ENCODE measurements around the gene TAF5L. TPM values are rescaled to one million over a fixed set of nuclear protein-coding genes. Genes with fewer than 3 reads are reported as not detected.

TAF5L gene
- total RNA-seq, 5 donors from 2014 or later (not counting 1 experiment from before 2014, with no cell fraction given), result 18.8 to 28.9 (median 21.9) TPM

DNA sequence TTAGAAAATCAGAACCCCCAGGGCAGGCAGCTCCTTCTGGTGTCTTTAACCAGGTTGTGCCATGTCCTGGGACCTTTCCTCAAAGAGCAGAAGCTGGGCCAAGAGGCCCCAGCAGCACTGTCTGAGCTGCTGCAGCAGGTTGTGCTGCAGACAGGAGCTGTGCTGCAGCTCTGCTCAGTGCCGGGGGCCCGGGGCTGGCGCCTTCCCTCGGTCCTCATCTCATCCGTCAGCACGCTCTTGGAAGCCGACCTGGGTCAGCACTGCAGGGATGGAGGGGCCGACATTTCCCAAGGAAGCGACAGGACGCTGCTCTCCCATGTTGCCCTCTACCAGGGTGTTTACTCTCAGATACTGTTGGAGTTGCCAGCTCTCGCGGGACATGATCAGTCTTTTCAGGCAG lies 11.8 kb upstream of the TAF5L start:
- POLR2A ChIA-PET, result no interaction called here
- Mint-ChIP-seq H3K4me1 (peaks cover 0 to 9% (median 6%) of the 10 kb centered on the region in 3 donors), H3K36me3 (peaks cover 41% of the 10 kb centered on the region), H3K27me3 (no peaks in the 10 kb centered on the region), H3K9me3 (no peaks in the 10 kb centered on the region), H3K4me3 (no peak overlapping the region), H3K27ac (no peak overlapping the region)
- Histone ChIP-seq H3K4me3 (ENCODE audit: control insufficient read depth in 1 of 2, extremely low read depth in 1 of 2, low read length in 1 of 2) (no peak overlapping the region), H3K27me3 (replicated peaks in 1 of 2; ENCODE audit: control insufficient read depth in 2 of 2, extremely low read depth in 1 of 2, insufficient read depth in 2 of 2, low read length in 1 of 2) (no peaks in the 10 kb centered on the region), H3K27ac (ENCODE audit: low read length) (no peak overlapping the region), H3K4me1 (ENCODE audit: control insufficient read depth in 1 of 2, extremely low read depth in 1 of 2, insufficient read depth in 2 of 2, low read length in 2 of 2) (no peaks in the 10 kb centered on the region), H3K9me3 (no peaks in the 10 kb centered on the region), H3K36me3 (ENCODE audit: control insufficient read depth in 2 of 2, extremely low read depth in 1 of 2, insufficient read depth in 1 of 2, low read length in 1 of 2) (peaks cover 10 to 48% of the 10 kb centered on the region in 2 donors)
- WGBS (ENCODE audit: insufficient coverage), result 98% methylated on average over 10 of the region's 12 CpGs
- CTCF ChIA-PET, result no interaction called here
- ATAC-seq (replicated peaks in 1 of 4), result no peak
- no peak for DNase-seq

- Mint-ChIP-seq H3K27me3 (no peaks in the 10 kb centered on the region), H3K27ac (no peak overlapping the region), H3K9me3 (no peaks in the 10 kb centered on the region), H3K36me3 (peaks cover 47% of the 10 kb centered on the region), H3K4me3 (no peak overlapping the region), H3K4me1 (peaks cover 0 to 13% (median 12%) of the 10 kb centered on the region in 3 donors)
- Histone ChIP-seq H3K36me3 (ENCODE audit: control insufficient read depth in 2 of 2, extremely low read depth in 1 of 2, insufficient read depth in 1 of 2, low read length in 1 of 2) (peaks cover 10 to 48% of the 10 kb centered on the region in 2 donors), H3K4me1 (ENCODE audit: control insufficient read depth in 1 of 2, extremely low read depth in 1 of 2, insufficient read depth in 2 of 2, low read length in 2 of 2) (no peaks in the 10 kb centered on the region), H3K4me3 (ENCODE audit: control insufficient read depth in 1 of 2, extremely low read depth in 1 of 2, low read length in 1 of 2) (no peak overlapping the region), H3K9me3 (no peaks in the 10 kb centered on the region), H3K27me3 (replicated peaks in 1 of 2; ENCODE audit: control insufficient read depth in 2 of 2, extremely low read depth in 1 of 2, insufficient read depth in 2 of 2, low read length in 1 of 2) (no peaks in the 10 kb centered on the region), H3K27ac (ENCODE audit: low read length) (no peak overlapping the region)
- ChIA-PET CTCF (no interaction called here), POLR2A (no interaction called here)
- 98% methylated on average over 8 of the region's 9 CpGs for WGBS (ENCODE audit: insufficient coverage)
- DNase-seq (no peak), ATAC-seq (replicated peaks in 1 of 4) (no peak)
Measured at GRCh38 chr1:229636042-229636441, 10.1 kb upstream of the TAF5L start.

DNA sequence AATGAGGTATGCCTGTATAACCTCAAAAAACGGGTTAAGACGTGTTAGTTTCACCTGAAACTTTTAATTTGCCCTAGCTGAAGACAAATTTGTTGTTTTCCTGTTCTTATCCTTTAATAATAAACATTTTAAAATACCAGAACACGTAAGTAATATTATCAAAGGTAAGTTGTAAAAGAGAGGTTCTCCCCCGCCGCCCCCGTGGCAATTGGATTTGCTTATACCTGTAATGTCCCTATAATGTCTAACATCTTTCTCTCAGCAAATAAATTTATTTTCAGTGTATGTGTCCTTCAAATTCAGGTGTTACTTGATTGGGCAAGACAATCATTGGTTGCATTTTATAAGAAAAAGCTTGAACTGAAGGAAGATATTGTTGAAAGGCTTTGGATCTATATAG lies 6.0 kb upstream of the TAF5L start:
- Mint-ChIP-seq H3K27ac (no peak overlapping the region), H3K27me3 (no peaks in the 10 kb centered on the region), H3K4me3 (no peak overlapping the region), H3K9me3 (no peaks in the 10 kb centered on the region), H3K4me1 (peaks cover 14 to 35% (median 31%) of the 10 kb centered on the region in 3 donors), H3K36me3 (peaks cover 40% of the 10 kb centered on the region)
- Histone ChIP-seq H3K36me3 (ENCODE audit: control insufficient read depth in 2 of 2, extremely low read depth in 1 of 2, insufficient read depth in 1 of 2, low read length in 1 of 2) (peaks cover 0 to 31% of the 10 kb centered on the region in 2 donors), H3K27ac (ENCODE audit: low read length) (no peak overlapping the region), H3K4me1 (ENCODE audit: control insufficient read depth in 1 of 2, extremely low read depth in 1 of 2, insufficient read depth in 2 of 2, low read length in 2 of 2) (peaks cover 0 to 5% of the 10 kb centered on the region in 2 experiments), H3K9me3 (no peaks in the 10 kb centered on the region), H3K27me3 (replicated peaks in 1 of 2; ENCODE audit: control insufficient read depth in 2 of 2, extremely low read depth in 1 of 2, insufficient read depth in 2 of 2, low read length in 1 of 2) (no peaks in the 10 kb centered on the region), H3K4me3 (ENCODE audit: control insufficient read depth in 1 of 2, extremely low read depth in 1 of 2, low read length in 1 of 2) (no peak overlapping the region)
- DNase-seq, result no peak
- ChIA-PET CTCF (no interaction called here), POLR2A (no interaction called here)
- WGBS (ENCODE audit: insufficient coverage), result 92% methylated on average over 2 of the region's 6 CpGs
- ATAC-seq (replicated peaks in 1 of 4), result no peak

DNA sequence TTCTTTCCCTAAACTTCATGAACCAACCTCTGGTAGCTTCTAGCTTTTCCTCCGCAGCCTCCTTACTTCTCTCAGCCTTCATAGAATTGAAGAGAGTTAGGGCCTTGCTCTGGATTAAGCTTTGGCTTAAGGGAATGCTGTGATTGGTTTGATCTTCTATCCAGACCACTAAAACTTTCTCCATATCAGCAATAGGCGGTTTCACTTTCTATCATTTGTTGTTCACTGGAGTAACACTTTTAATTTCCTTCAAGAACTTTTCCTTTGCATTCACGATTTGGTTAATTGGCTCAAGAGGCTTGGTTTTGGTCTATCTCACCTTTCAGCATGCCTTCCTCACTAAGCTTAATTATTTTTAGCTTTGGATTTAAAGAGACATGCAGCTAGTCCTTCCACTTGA lies 5.2 kb upstream of the TAF5L start:
- ChIA-PET CTCF (no interaction called here), POLR2A (no interaction called here)
- WGBS (ENCODE audit: insufficient coverage), result no CpG with 5 or more reads among the region's 3 CpGs
- Mint-ChIP-seq H3K4me3 (no peak overlapping the region), H3K4me1 (peaks cover 22 to 41% (median 36%) of the 10 kb centered on the region in 3 donors), H3K27me3 (no peaks in the 10 kb centered on the region), H3K9me3 (no peaks in the 10 kb centered on the region), H3K27ac (no peak overlapping the region), H3K36me3 (peaks cover 33% of the 10 kb centered on the region)
- Histone ChIP-seq H3K27ac (ENCODE audit: low read length) (no peak overlapping the region), H3K36me3 (ENCODE audit: control insufficient read depth in 2 of 2, extremely low read depth in 1 of 2, insufficient read depth in 1 of 2, low read length in 1 of 2) (peaks cover 0 to 23% of the 10 kb centered on the region in 2 donors), H3K4me3 (ENCODE audit: control insufficient read depth in 1 of 2, extremely low read depth in 1 of 2, low read length in 1 of 2) (no peak overlapping the region), H3K9me3 (no peaks in the 10 kb centered on the region), H3K27me3 (replicated peaks in 1 of 2; ENCODE audit: control insufficient read depth in 2 of 2, extremely low read depth in 1 of 2, insufficient read depth in 2 of 2, low read length in 1 of 2) (no peaks in the 10 kb centered on the region), H3K4me1 (ENCODE audit: control insufficient read depth in 1 of 2, extremely low read depth in 1 of 2, insufficient read depth in 2 of 2, low read length in 2 of 2) (peaks cover 5 to 8% of the 10 kb centered on the region in 2 experiments)
- DNase-seq (no peak), ATAC-seq (replicated peaks in 1 of 4) (no peak)

DNA sequence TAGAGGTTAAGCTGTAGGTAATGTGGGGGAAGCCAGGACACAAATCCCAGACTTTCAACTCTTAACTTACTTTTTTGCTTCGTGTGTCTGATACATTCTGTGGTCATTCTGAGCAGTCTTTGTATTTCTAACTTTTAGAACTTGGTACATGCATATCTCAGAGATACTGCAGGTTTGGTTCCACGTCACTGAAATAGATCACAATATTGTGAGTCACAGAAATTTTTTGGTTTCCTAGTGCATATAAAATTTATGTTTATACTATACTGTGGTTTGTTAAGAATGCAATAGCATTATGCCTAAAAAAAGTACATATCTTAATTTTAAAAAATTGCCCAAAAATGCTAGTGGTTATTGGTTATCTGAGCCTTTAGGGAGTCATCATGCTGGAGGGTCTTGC lies 3.3 kb upstream of the TAF5L start:
- Histone ChIP-seq H3K36me3 (ENCODE audit: control insufficient read depth in 2 of 2, extremely low read depth in 1 of 2, insufficient read depth in 1 of 2, low read length in 1 of 2) (peaks cover 0 to 6% of the 10 kb centered on the region in 2 donors), H3K4me1 (ENCODE audit: control insufficient read depth in 1 of 2, extremely low read depth in 1 of 2, insufficient read depth in 2 of 2, low read length in 2 of 2) (peaks cover 14 to 16% of the 10 kb centered on the region in 2 experiments), H3K27ac (ENCODE audit: low read length) (no peak overlapping the region), H3K9me3 (no peaks in the 10 kb centered on the region), H3K4me3 (ENCODE audit: control insufficient read depth in 1 of 2, extremely low read depth in 1 of 2, low read length in 1 of 2) (no peak overlapping the region), H3K27me3 (replicated peaks in 1 of 2; ENCODE audit: control insufficient read depth in 2 of 2, extremely low read depth in 1 of 2, insufficient read depth in 2 of 2, low read length in 1 of 2) (no peaks in the 10 kb centered on the region)
- Mint-ChIP-seq H3K27me3 (no peaks in the 10 kb centered on the region), H3K4me3 (no peak overlapping the region), H3K27ac (no peak overlapping the region), H3K4me1 (peaks cover 32 to 50% (median 47%) of the 10 kb centered on the region in 3 donors), H3K9me3 (no peaks in the 10 kb centered on the region), H3K36me3 (peaks cover 16% of the 10 kb centered on the region)
- POLR2A ChIA-PET, result no interaction called here
- no peak for ATAC-seq (replicated peaks in 1 of 4)
- no CpG with 5 or more reads among the region's 2 CpGs for WGBS (ENCODE audit: insufficient coverage)
- no peak for DNase-seq
- CTCF ChIA-PET, result no interaction called here

DNA sequence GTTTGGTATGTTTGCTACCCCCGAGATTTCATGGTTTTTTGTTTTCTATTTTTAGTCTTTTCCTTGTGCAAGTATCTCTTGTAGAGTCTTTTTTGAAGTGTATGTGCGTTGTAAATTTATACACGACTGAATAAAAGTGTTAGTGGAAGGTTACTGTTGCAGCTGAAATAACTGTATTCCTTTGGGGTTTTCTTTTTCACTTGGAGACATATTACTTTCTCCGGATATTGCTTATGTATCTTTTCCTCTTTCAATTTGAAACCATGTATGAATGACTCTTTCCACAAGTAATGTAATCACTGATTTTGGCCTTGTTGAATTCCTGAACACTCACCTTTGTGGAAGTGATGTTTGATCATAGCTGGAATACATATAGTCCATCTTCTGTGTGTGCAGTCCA lies 1.1 kb upstream of the TAF5L start:
- Mint-ChIP-seq H3K27ac (peak overlapping the region; percentile 93 to 96), H3K36me3 (peaks cover 9% of the 10 kb centered on the region), H3K9me3 (no peaks in the 10 kb centered on the region), H3K4me3 (peak overlapping the region; percentile 92 to 98 (median 96)), H3K27me3 (no peaks in the 10 kb centered on the region), H3K4me1 (peaks cover 48 to 66% (median 63%) of the 10 kb centered on the region in 3 donors)
- Histone ChIP-seq H3K9me3 (no peaks in the 10 kb centered on the region), H3K4me3 (ENCODE audit: control insufficient read depth in 1 of 2, extremely low read depth in 1 of 2, low read length in 1 of 2) (peak overlapping the region in 1 of 2 donors; percentile 97), H3K36me3 (ENCODE audit: control insufficient read depth in 2 of 2, extremely low read depth in 1 of 2, insufficient read depth in 1 of 2, low read length in 1 of 2) (peaks cover 0 to 3% of the 10 kb centered on the region in 2 donors), H3K4me1 (ENCODE audit: control insufficient read depth in 1 of 2, extremely low read depth in 1 of 2, insufficient read depth in 2 of 2, low read length in 2 of 2) (peaks cover 14 to 25% of the 10 kb centered on the region in 2 experiments), H3K27me3 (replicated peaks in 1 of 2; ENCODE audit: control insufficient read depth in 2 of 2, extremely low read depth in 1 of 2, insufficient read depth in 2 of 2, low read length in 1 of 2) (no peaks in the 10 kb centered on the region), H3K27ac (ENCODE audit: low read length) (no peak overlapping the region)
- 0% methylated on average over 1 of the region's 4 CpGs for WGBS (ENCODE audit: insufficient coverage)
- DNase-seq (no peak), ATAC-seq (replicated peaks in 1 of 4) (no peak)
- ChIA-PET CTCF (no interaction called here), POLR2A (no interaction called here)

All from T-cell (primary cell).